NCI-H1105 (cell line): ENCODE data around the gene COL23A1.

Source experiments
- DNase-seq: peaks from one replicate; lab custom pipeline; 2025; lab: John Stamatoyannopoulos, UW

The COL23A1 gene

DNA sequence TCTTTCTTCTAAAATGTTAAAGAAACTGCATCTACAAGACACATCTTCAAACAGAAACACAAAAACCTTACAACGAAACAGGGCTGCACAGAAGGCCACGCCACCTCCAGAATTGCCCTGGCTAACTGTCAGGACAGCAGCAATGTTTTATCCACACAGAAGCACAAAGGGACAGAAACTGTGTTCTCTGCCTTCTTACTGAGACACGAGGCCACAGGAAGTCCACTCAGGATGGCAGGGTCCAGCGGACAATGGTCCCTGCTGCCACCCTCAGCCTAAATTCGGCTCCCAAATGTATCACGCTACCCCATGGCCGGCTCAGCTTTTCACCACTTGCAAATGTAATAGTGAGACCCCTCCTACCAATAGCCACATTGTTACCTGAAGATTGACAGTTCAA lies 197.8 kb downstream of the COL23A1 start:
- no peak for DNase-seq

DNA sequence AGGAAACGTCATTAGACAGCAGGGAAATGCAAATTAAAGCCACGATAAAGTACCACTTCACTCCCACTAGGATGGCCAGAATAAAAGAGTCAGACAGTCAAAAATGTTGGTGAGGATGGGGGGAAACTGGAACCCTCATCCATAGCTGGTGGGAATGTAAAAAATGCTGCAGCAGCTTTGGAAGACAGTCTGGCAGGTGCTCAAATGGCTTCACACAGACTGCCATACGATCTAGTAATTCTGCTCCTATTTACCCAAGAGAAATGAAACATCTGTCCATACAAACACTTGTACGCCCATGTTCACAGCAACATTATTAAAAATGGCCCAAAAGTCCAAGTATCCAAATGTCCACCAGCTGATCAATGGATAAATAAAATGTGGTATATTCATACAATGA lies 198.7 kb downstream of the COL23A1 start:
- no peak for DNase-seq

DNA sequence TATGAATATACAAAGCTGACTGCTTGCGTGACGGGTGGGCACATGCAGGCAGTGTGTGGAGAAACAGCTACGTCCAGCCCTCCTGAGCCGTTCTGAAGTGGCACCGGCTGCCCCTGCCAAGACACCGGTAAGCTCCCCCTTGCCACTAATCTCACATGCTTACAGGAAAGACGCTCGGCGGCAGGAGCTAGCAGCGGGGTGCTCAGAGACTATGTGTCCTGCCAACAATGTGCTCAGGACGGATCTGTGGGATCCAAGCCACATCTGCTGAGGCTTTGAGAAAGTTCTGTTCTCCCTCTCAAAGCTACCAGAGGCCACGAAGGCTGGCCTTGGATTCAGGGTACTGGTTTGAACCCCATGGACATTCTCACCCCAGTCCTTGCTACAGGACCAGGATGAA lies 200.4 kb downstream of the COL23A1 start:
- DNase-seq, result no peak

DNA sequence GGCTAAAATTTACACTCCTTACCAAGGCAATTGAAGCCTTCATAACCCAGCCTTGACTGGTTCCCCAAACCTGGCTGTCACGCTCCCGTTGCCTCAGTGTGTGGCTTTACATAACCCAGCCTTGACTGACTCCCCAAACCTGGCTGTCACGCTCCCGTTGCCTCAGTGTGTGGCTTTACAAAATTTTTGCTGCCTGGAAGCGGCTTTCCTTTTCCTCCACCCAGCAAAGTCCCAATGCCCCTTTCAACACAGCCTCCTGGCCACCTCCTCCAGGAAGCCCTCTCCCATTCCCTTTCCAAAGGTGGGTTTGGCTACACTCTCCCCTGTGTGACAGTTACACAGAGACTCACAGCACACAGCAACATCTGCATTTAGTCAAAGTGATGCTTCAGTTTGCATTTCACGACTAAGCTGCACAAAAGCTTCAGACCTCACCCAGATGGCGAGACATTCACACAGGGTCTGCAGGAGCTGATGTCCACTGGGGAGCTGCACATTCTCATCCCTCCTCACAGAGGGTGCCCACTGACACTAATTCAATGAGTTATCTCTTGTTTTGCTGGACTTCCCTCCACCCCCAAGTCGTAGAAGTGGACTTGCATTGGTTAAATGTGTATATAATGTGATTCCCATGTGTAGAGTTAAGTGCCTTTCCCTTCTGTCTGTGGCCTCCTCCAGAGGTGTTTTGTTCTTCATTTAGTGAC lies 201.0 kb downstream of the COL23A1 start:
- DNase-seq, result no peak

DNA sequence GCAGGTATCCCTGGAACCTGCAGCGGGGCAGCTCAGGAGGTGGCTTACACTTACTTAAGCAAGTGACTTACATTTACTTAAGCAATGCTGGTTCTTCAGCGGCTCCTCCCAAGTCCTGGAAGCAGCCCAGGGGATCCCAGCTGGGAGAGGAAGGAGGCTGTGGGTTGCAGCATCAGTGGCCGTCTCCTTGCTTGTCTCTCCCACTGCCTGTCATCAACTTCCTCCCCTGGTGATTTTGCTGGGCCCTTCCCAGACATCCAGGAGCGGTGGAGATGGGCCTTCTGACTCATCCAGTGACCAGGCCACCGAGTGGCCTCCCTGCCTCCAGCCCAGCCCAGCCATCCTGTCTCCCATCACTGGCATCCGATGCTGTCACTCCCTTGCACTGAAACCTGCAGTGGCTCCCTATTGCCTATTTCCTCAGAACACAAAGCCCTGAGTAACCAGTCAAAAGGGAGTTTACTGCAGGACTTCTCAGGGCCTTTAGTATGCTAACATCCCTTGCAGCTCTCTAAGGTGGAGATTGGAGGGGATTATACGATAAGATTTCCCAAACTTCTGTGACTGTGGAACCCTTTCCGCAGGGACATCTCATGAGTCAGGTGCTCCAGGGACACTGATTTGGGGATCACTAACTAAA lies 201.7 kb downstream of the COL23A1 start:
- DNase-seq, result no peak

DNA sequence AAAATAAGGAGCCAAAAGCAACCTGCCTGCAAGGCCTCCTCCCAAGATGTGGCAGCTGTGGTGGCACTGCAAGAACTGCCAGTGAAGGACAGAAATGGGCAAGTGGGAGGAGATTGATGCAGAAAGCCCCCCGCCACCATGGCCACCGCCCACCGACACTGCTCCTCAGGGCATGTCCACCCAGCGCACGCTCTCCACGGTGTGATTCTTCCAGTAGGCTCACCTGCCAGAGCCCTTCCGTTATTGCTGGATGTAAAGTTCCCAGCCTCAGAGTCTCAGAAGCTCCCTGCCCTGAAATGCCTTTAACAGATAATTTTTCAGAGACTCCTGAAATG lies 202.4 kb downstream of the COL23A1 start:
- no peak for DNase-seq

DNA sequence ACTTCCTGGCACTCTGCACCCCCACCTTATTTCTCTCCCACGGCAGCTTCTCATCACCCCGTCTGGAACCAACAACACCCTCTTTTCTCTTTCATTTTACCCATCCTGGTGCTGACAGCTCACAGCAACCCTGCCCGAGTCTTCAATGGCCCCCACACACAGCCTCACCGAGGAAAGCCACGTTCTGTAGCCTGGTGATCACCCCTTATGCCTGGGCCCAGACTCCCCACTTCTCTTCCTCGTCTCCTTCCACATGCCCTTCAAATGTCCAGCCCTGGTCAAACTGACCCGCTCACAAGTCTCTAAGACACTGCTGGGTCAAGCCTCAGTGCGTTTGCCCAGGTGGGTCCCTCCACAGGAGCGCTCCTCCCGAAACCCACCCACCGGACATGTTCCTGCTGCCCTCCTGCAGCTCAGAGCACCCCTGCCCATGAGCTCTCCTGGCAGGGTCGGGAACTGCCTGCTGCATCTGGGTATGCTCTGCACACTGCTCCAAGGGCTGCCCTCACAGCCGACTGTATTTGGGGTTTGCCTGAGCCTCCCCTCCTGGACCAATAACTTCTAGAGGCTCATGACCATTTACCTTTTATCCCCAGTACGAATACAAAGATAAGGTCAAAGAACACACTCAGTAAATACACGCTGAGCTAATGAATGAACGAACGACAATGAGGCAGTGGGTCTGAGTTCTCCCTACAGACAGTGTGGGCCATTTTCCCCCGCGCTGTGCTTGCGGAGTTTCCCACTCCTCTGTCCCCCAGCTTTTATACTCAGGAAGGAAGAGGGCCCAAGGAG lies 202.9 kb downstream of the COL23A1 start:
- no peak for DNase-seq

DNA sequence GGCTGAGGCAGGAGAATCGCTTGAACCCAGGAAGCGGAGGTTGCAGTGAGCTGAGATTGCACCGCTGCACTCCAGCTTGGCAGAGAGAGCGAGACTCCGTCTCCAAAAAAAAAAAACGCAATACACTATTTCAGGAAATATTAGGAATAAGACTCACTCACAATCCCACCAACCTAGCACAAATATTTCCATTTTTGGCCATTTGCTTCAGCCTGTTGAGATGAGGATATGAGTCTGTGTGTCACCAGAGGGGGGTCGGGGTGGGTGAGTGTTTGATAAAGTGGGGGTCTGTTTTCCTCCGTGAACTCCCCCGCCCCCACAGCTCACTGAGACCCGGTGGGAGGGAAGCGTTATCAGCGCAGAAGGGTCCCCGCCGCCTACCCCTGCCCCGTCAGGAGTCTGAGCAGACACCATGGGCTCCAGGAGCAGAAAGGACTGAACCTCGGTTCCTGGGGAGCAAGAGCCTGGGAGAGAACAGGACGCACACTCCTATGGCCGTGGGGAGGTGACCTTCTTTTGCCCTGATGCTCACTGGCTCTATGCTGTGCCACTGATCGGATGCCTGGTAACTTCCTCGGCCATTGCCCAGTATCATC lies 203.8 kb downstream of the COL23A1 start:
- no peak for DNase-seq

DNA sequence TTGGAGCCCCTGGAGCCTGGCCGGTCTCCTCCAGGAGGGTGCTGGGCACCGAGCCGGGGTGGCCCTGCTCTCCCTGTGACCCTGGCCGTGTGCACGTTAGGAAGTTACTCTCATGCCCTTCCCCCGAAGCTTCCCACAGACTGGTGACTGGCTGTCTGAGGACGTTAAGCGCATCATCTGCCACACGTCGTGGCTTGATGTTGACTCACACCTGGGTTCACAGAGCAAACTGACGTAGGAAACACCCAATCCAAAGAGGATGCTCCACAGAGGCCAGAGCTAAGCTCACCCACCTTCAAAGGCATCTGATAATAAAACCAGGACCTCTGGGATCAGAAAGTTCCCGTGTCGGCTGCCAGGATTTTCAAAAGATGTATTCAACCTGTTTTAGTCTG lies 204.7 kb downstream of the COL23A1 start:
- DNase-seq, result no peak

DNA sequence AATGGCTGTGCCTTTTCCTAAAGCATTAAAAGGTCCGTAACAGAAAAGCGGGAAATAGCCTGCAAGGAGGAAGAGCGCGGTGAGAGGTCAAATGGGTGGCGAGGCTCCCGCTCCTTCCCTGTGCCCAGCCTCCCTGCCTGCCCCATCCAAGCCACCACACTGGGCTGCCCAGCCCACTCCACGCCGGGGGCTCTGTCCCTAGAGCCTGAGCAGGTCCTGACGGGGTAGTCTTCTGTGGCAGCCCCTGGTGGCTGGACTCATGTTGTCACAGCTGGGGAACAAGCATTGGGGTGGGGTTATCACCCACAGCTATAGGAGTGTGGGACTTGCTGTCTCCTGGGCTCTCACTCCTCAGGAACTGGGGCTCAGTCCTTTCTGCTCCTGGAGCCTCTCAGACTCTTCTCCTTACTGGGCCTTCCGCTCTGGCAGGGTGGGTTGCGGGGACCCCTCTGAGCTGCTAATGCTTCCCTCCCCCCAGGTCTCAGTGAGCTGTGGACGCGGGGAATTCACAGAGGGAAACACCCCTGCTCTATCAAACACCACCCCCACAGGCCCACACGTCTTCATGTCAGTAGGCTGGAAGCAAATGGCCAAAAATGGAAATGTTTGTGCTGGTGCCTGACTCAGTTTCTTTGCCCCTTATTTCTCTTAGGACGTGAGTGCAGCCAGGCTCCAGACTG lies 205.2 kb downstream of the COL23A1 start:
- DNase-seq, result no peak

DNA sequence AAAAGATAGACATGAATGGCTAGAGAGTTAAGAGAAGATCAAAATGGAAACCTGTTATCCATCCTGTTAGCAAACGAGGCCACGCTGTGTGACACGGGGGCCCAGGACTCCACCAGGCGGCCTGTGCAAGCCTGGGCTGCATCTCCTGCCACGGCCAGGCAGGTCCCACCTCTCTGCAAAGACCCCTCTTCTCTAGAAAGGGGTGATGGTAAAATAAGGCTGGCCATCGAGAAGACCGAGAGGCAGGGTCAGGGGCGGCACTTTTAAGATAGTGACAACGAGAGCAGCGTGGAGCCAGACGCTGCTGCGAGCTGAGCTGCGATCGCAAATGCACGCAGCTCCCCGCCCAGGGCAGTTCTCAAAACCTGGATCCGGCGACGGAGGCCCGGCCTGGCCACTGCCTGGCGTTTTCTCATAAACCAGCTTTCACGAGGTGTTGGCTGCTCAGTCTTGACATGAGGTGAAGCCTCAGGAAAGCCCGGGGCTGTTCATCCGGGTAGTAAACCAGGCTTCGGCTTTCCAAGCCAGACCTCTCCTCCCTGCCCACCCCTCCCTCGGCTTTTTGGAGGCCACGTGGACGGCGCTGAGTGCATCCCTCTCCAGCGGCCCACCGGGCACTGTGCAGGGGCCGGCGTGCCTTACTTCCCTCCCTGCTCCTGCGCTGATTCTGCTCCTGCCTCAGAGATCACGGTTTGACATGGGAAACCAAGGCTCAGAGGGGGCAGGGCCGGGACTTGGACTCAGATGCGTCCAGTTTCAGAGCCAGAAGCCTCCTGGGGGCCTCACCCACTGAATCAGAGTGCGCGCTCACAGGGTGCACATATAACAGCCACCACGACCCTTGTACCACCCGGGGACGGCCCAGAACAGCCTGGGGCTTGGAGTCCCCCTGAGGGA lies 206.0 kb downstream of the COL23A1 start:
- DNase-seq, result no peak

DNA sequence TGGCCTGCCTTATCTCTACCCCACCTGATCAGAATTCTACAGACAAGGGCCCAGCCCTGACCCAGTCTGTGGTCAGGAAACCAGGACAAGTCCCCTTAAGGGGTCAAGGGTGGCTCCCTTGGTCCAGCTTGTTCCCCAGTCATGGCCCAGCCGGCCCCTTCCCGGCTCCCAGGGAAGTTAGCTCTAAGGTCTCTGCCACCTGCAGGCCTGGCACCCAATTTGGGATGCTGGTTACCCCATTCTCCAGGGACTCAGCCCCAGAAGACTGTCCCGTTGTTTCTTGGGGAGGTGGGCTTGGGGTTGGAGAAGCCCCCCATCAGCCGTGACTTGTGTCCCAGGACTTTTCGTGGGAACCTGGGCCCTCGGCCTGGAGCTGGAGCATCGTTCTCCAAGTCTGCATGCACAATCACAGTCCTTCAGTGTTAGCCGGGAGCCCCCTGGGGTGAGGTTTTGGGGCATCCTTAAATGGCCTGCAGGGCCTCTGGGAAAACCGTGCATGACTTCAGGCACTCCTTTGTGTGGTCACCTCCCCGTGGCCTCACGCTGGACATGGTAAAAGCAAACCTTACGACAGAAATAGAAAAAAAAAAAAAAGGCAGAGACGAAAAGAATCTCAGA lies 206.8 kb downstream of the COL23A1 start:
- DNase-seq, result no peak

DNA sequence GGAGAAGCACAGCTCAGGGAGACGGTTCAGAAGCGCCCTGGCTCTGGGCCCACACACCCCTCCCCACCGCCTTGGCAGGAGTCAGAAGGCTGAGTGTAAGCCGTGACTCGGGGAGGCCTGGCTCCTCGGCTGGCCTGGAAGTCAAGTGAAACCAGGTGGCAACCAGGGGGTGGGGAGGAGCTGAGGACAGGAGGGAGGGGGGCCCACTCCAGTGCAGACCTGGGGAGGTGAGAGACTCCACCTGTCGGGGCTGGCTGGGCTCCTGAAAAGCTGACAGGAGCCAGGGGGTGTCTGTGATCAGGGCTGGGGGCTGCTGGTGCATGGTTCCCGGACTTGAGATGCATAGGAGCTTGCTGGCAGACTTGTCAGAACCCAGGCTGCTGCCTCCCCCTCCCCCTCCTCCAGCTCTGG lies 207.4 kb downstream of the COL23A1 start:
- DNase-seq, result peak; percentile 68

DNA sequence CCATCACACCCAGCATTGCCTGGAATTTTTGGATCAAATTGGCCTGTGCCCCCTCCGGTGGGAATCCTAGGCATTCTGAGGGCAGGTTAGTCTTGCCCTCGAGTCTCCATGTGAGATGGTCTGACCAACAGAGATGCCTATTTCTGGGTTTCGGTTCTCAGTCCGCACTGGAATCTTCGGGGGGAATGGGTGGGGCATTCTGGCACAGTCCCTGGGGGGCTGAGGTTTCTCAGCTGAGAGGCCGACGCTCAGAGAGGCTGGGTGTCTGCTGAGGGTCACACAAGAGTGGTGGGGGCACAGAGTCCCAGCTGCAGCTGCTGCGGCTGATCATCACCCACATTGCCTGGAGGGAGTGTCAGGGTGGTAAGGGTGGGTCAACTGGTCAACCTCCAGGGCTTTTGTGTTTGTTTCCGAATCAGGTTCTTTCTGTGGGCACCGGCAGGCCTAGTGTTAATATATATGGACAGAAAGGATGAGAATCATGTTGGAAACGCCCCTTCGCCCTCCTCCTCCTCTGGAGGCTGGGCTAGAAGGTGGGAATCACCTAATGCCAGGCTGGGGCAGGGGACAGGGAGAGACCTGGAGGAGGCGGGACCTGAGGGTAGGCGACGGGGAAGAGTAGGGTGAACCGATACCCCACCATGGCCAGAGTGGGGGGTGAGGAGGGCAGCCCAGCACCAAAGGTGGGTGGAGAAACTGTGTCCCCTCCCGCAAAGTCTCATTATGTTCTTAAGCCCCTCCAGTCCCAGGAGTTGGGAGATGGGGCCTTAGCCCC lies 208.1 kb downstream of the COL23A1 start:
- DNase-seq, result no peak

DNA sequence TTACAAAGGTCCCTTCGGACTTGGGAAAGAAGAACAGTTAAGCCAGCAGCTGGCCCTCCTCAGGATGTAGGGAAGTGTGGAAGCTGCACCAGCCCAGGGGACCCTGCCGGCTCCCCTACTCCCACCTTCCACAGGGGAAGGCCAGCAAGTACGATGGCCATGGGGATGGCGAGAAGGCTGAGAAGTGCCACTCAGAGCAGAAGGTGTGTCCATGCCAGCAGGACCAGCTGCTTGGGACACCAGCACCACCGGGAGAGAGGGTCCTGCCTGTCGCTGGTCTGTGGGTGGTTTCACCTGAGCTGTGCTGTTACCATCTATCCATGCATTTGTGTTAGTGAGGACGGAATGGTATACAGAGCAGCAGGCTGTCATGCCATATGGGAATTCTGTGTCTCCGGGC lies 209.0 kb downstream of the COL23A1 start:
- no peak for DNase-seq

DNA sequence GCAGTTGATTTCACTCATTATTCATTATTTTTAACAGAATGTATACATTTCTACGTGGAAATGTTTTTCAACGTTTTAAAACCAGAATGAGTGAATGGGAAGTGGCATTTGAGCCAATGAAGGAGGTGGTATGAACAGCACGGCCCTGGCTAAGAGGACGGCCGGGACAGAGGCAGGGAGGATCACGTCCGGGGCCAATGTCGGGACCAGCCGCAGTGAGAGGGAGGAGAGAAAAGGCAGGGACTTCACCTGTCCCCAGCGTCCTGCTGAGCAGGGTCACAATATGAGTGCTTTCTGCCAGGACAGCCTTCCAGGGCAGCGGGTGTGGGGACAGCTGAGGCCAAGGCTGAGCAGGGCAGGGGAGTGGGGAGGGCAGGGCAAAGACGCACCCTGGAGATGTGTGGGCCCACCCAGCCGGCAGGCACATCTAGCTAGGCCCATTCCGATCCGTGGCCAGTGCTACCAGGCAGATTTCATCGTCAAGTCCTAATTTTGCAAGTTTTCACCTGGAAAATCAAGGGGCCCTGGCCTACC lies 209.6 kb downstream of the COL23A1 start:
- DNase-seq, result no peak

DNA sequence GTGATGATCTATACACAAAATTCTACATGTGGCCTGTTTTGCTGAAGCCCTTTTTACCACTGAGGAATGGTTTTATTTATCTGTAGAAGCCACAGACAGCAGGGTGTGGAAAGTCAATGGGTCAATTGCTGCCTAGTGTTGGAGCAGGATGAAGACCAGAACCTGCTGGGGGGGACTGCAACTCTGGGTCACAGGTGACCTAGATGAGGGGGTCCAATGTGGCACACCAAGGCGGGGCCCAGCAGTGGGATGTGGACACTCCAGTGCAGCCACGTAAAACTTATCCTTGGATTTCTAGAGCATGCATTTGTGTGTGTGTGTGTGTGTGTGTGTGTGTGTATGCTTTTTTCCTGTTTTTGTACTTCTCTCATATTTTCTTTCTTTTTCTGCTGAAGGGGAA lies 210.1 kb downstream of the COL23A1 start:
- DNase-seq, result no peak

DNA sequence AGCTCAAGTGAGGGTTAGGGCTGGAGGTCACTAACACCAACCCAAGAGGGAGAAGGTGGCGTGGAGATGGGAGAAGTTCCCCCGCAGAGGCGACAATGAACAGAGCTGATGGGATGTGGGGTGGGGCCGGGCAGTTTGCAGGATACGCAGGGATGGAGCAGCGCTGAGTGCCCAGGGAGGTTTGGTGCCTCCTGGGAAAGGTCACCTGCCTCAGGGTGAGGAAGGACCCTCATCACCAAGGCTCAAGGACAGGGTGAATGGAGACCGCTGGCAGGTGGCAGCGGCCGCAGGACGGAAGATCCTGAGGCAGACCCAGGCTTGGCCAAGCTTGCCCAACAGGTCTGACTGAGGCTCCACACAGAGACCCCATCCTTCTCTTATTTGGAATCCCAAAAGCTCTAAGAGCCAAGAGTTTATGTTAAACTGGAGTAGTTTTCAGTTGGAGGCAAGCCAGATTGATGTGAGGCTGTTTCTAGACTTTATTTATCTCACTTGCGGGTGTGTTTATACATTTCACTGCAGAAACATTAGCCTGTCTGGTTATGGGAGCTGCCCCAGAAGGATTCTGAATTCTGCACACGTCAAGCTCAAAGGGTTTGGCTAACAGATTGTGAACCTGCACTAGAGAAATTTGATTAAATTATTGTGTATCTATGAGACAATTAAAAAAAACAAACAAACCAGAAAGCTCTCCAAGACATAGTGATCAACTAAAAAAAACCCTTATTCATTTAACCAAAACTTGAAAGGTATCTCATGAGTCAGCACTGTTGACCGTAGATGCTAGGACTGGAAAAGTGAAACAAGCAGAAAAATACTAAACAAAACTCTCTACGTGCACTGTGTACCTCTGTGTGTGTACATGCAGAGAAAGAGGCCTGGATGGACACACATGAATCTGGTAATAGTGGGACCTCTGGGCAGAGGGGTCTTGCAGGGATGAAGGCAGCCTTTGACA lies 211.4 kb downstream of the COL23A1 start:
- DNase-seq, result no peak
